ENCODE data around the gene ZNF787.

The ZNF787 gene

DNA sequence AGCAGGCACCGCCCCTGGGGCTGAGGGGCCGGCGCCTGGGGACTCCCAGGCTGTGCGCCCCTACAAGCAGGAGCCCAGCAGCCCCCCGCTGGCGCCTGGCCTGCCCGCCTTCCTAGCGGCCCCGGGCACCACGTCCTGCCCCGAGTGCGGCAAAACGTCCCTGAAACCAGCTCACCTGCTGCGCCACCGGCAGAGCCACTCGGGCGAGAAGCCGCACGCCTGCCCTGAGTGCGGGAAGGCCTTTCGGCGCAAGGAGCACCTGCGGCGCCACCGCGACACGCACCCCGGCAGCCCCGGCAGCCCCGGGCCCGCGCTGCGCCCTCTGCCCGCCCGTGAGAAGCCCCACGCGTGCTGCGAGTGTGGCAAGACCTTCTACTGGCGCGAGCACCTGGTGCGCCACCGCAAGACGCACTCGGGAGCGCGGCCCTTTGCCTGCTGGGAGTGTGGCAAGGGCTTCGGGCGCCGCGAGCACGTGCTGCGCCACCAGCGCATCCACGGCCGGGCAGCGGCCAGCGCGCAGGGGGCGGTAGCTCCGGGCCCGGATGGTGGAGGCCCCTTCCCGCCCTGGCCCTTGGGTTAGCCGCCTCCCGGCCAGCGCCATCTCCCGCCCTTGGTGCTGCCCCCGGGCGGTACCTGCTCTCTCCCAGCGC lies 38.7 kb upstream of the ZNF787 start:
- in situ Hi-C loops (cut with MboI; ENCODE audit: low sequenced_read_pairs, unreplicated experiment): no loop called here
- TF ChIP-seq, protein P1, sequence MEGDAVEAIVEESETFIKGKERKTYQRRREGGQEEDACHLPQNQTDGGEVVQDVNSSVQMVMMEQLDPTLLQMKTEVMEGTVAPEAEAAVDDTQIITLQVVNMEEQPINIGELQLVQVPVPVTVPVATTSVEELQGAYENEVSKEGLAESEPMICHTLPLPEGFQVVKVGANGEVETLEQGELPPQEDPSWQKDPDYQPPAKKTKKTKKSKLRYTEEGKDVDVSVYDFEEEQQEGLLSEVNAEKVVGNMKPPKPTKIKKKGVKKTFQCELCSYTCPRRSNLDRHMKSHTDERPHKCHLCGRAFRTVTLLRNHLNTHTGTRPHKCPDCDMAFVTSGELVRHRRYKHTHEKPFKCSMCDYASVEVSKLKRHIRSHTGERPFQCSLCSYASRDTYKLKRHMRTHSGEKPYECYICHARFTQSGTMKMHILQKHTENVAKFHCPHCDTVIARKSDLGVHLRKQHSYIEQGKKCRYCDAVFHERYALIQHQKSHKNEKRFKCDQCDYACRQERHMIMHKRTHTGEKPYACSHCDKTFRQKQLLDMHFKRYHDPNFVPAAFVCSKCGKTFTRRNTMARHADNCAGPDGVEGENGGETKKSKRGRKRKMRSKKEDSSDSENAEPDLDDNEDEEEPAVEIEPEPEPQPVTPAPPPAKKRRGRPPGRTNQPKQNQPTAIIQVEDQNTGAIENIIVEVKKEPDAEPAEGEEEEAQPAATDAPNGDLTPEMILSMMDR (IDR thresholded peaks at IDR 0.05; ENCODE audit: borderline replicate concordance, control extremely low read depth, extremely low read depth, insufficient read depth, missing control alignments): no peak
- DNase-seq (ENCODE audit: low spot score): no peak

DNA sequence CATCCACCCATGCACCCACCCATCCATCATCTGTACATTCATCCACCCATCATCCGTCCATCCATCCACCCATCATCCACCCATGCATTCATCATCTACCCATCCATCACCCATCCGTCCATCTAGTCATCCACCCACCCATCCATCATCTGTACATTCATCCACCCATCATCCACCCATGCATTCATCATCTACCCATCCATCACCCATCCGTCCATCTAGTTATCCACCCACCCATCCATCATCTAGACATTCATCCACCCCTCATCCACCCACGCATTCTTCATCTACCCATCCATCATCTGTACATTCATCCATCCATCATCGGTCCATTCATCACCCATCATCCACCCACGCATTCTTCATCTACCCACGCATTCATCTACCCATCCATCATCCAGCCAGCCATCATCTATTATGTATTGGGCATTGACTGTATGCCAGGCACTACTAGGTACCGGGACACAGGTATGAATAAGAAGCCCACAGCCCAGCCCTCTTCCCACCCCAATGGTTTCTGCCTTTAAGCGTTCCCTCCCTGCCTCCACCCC lies 38.0 kb upstream of the ZNF787 start:
- TF ChIP-seq, protein P1 (IDR thresholded peaks at IDR 0.05; ENCODE audit: borderline replicate concordance, control extremely low read depth, extremely low read depth, insufficient read depth, missing control alignments): no peak
- DNase-seq (ENCODE audit: low spot score): no peak
- in situ Hi-C loops (cut with MboI; ENCODE audit: low sequenced_read_pairs, unreplicated experiment): no loop called here

DNA sequence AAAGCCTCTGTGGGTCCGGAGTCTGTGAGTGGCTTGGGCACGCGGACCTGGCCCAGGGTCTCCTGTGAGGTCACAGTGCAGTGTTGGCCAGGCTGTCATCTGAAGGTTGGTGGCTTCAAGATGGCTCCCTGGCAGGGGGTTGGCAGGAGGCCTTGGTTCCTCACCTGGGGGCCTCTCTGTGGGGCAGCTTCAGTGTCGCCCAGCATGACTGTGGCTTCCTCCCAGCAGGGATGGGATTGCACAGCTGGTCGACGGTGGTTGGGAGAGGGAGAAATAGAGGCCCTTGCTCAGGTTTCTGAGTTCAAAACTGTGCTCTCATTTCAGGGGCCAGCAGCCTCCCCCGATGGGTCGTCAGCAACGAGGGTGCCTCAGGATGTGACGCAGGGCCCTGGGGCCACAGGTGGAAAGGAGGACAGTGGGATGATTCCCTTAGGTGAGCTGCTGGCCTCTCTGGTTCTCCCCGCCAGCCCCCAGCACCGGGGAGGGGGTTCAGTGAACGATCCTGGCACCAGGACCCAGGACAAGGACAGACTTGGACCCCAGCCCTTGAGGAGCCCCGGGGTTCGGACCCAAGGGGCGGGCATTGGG lies 37.2 kb upstream of the ZNF787 start:
- no peak for DNase-seq (ENCODE audit: low spot score)
- in situ Hi-C loops (cut with MboI; ENCODE audit: low sequenced_read_pairs, unreplicated experiment): no loop called here
- TF ChIP-seq, protein P1 (IDR thresholded peaks at IDR 0.05; ENCODE audit: borderline replicate concordance, control extremely low read depth, extremely low read depth, insufficient read depth, missing control alignments): no peak

DNA sequence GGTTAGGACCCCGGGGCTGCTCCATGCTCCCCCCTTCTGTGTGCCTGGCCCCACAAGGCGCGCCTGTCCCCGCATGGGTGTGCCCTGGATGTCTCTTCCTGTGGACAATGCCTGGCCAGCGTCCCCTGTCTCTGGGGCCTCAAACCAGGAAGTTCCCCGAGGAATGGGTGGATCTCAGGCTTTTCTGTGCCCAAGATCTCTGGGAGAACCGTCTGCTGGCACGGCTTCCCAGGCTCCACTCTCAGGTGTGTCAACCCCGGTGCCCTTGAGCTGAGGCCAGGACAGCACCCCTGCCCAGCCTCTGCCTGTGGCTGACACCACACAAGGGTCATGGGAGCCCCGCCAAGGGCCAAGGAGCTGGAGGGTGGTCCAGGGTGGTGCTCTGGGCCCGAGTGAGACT lies 35.7 kb upstream of the ZNF787 start:
- in situ Hi-C loops (cut with MboI; ENCODE audit: low sequenced_read_pairs, unreplicated experiment): no loop called here
- TF ChIP-seq, protein P1 (IDR thresholded peaks at IDR 0.05; ENCODE audit: borderline replicate concordance, control extremely low read depth, extremely low read depth, insufficient read depth, missing control alignments): no peak
- DNase-seq (ENCODE audit: low spot score): no peak

DNA sequence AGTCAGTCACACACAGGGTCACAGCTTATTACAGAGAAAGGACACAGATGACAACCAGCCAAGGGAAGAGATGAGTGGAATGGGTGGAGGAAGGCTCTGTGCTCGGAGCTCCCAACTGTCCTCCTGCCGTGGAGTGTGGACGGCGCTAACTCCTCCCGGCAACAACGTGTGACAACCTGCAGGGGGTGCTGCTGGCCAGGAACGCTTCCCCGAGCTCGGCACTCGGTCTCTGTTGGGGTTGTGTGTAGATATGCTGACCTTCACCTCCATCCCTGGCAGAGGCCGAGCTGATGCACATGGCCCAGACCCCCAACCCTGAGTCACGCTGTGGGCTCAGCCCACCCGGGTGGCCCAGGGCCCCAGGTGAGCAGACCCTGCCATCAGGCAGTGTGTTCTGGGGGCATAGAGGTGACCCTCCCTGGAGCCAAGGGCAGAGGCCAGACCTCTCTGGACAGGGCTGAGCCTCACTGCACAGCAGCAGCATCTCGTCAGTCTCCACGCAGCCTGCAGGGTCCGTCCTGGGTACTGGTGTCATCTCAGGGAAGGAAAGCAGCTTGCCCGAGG lies 34.1 kb upstream of the ZNF787 start:
- TF ChIP-seq, protein P1 (IDR thresholded peaks at IDR 0.05; ENCODE audit: borderline replicate concordance, control extremely low read depth, extremely low read depth, insufficient read depth, missing control alignments): no peak
- in situ Hi-C loops (cut with MboI; ENCODE audit: low sequenced_read_pairs, unreplicated experiment): no loop called here
- peak; percentile 43 for DNase-seq (ENCODE audit: low spot score)

DNA sequence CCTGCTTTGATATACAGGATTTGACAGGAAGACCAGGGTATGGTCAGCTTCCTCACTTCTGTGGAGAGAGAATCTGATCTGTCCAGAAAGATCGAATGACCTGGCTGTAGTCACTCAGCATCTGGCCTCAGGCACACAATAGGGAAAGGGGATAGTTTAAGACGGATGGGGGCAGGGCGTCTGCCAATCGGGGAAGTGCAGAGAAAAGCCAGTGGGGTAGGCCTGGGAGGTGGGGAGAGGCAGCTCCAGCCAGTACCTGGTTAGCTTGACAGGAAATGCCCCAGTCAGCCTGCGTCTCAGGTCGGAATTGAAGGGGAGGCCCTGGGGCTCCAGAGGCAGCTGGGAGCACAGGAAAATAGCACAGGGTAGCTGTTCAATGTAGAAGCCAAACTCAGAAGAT lies 32.4 kb upstream of the ZNF787 start:
- TF ChIP-seq, protein P1 (IDR thresholded peaks at IDR 0.05; ENCODE audit: borderline replicate concordance, control extremely low read depth, extremely low read depth, insufficient read depth, missing control alignments): no peak
- in situ Hi-C loops (cut with MboI; ENCODE audit: low sequenced_read_pairs, unreplicated experiment): no loop called here
- DNase-seq (ENCODE audit: low spot score): no peak
